CD14-positive monocyte (primary cell): Measurements from ENCODE around the gene ADAMTS15. TPM values are rescaled to one million over a fixed set of nuclear protein-coding genes. Genes with fewer than 3 reads are reported as not detected.
A peak's percentile ranks its signal among the peaks of the same experiment; 100 is the strongest.

Experiments used
- DNase-seq, 3 donors: peaks; one replicate each; pipeline ENCODE4 v3.0.0-alpha.2; 2011 to 2022
- H2AFZ ChIP-seq: 2 replicates; pipeline ENCODE4 v1.6.0; 2012; ENCODE audit warnings: mild to moderate bottlenecking, low read depth, low read length, inconsistent platforms; ENCODE audit not compliant: insufficient read depth, poor library complexity, severe bottlenecking
- H3K27ac ChIP-seq, 2 donors: 1 replicate in 1 of 2; 2 replicates in 1 of 2; pipeline ENCODE4 v1.5.1; 2012 to 2013; ENCODE audit warnings: low read length in 2 of 2, control low read depth in 1 of 2, inconsistent platforms in 1 of 2, low read depth in 1 of 2, mild to moderate bottlenecking in 1 of 2
- H3K27me3 ChIP-seq, 2 donors: one replicate each; pipeline versions ENCODE4 v1.6.0 to v1.6.1; 2011 to 2013; ENCODE audit warnings: low read length in 2 of 2; ENCODE audit not compliant: control insufficient read depth in 2 of 2, insufficient read depth in 2 of 2
- H3K36me3 ChIP-seq, 2 donors: replicated peaks in 1 of 2; 1 replicate in 1 of 2; 2 replicates in 1 of 2; pipeline versions ENCODE4 v1.5.1 to v1.6.1; 2012 to 2013; ENCODE audit warnings: low read length in 2 of 2, control low read depth in 1 of 2, inconsistent platforms in 1 of 2, mild to moderate bottlenecking in 1 of 2; ENCODE audit not compliant: insufficient read depth in 2 of 2, control insufficient read depth in 1 of 2
- H3K4me1 ChIP-seq, 2 donors: 1 replicate in 1 of 2; 2 replicates in 1 of 2; pipeline versions ENCODE4 v1.5.1 to v1.6.1; 2012 to 2013; ENCODE audit warnings: low read length in 2 of 2, control low read depth in 1 of 2, inconsistent platforms in 1 of 2, mild to moderate bottlenecking in 1 of 2, moderate library complexity in 1 of 2; ENCODE audit not compliant: insufficient read depth in 2 of 2, control insufficient read depth in 1 of 2
- H3K4me2 ChIP-seq: replicated peaks from 2 replicates; pipeline ENCODE3; 2012; ENCODE audit warnings: low read length, moderate library complexity, mild to moderate bottlenecking; ENCODE audit not compliant: poor library complexity, severe bottlenecking; ENCODE audit errors: extremely low read depth
- H3K4me3 ChIP-seq, 3 experiments: fragments of 200-600 bp in 1 of 3; sonication (generic) in 1 of 3; replicated peaks in 1 of 3; 1 replicate in 2 of 3; 2 replicates in 1 of 3; pipeline ENCODE4 v1.5.1; 2011 to 2013; ENCODE audit warnings: low read length in 3 of 3, mild to moderate bottlenecking in 3 of 3, control low read depth in 2 of 3, low read depth in 2 of 3, inconsistent platforms in 1 of 3, moderate library complexity in 1 of 3
- H3K79me2 ChIP-seq: 2 replicates; pipeline ENCODE4 v1.6.0; 2012; ENCODE audit warnings: mild to moderate bottlenecking, control low read depth, inconsistent platforms, low read length, moderate library complexity; ENCODE audit not compliant: insufficient read depth
- H3K9ac ChIP-seq: 2 replicates; pipeline ENCODE4 v1.6.0; 2017; ENCODE audit warnings: low read length, mild to moderate bottlenecking; ENCODE audit not compliant: insufficient read depth, poor library complexity, severe bottlenecking
- H3K9me3 ChIP-seq, 2 donors: replicated peaks in 1 of 2; 1 replicate in 1 of 2; 2 replicates in 1 of 2; pipeline versions ENCODE4 v1.5.1 to v1.6.1; 2012 to 2013; ENCODE audit warnings: low read length in 2 of 2, control low read depth in 1 of 2; ENCODE audit not compliant: control insufficient read depth in 1 of 2, insufficient read depth in 1 of 2
- H4K20me1 ChIP-seq: 2 replicates; pipeline ENCODE4 v1.6.0; 2012; ENCODE audit warnings: mild to moderate bottlenecking, low read length, control low read depth, moderate library complexity; ENCODE audit not compliant: insufficient read depth
- H3K27ac Mint-ChIP-seq, 7 donors: one replicate each; pipeline ENCODE4 v1.8.0; 2020; ENCODE audit warnings: mild to moderate bottlenecking in 7 of 7, mixed read lengths in 7 of 7, moderate library complexity in 6 of 7, inconsistent platforms in 2 of 7
- H3K27me3 Mint-ChIP-seq, 3 donors: one replicate each; pipeline ENCODE4 v1.8.0; 2021 to 2022; ENCODE audit warnings: low read depth in 3 of 3, mild to moderate bottlenecking in 3 of 3, mixed read lengths in 3 of 3, moderate library complexity in 3 of 3, inconsistent platforms in 1 of 3
- H3K36me3 Mint-ChIP-seq, 2 donors: one replicate each; pipeline ENCODE4 v1.8.0; 2020; ENCODE audit warnings: mixed read lengths in 2 of 2, inconsistent platforms in 1 of 2, mild to moderate bottlenecking in 1 of 2
- H3K4me1 Mint-ChIP-seq: one replicate; pipeline ENCODE4 v1.8.0; 2020; ENCODE audit warnings: mild to moderate bottlenecking, mixed read lengths
- H3K4me3 Mint-ChIP-seq, 2 donors: one replicate each; pipeline ENCODE4 v1.8.0; 2020; ENCODE audit warnings: mild to moderate bottlenecking in 2 of 2, mixed read lengths in 2 of 2, moderate library complexity in 1 of 2
- H3K9me3 Mint-ChIP-seq, 7 donors: one replicate each; pipeline ENCODE4 v1.8.0; 2020 to 2022; ENCODE audit warnings: mixed read lengths in 7 of 7, mild to moderate bottlenecking in 6 of 7, moderate library complexity in 6 of 7, inconsistent platforms in 2 of 7
- CTCF ChIP-seq: fragments of 200-600 bp; IDR thresholded peaks from one replicate; pipeline ENCODE4 v1.8.0; 2022; ENCODE audit warnings: antibody characterized with exemption, mild to moderate bottlenecking
- WGBS: methylation state at CpG from one replicate; pipeline ENCODE4 v1.1.5; 2013; ENCODE audit warnings: missing lambda C conversion rate; ENCODE audit not compliant: insufficient coverage; 5-methylcytosine and 5-hydroxymethylcytosine counted together
- intact Hi-C, 2 donors: fragments of 100-400 bp; cut with micrococcal nuclease; formaldehyde crosslinking; loops; one replicate each; pipeline versions ENCODE4 v1.15.0 to v1.15.1; 2023
- polyA plus RNA-seq, 3 donors: library from polyadenylated mRNA; depleted of rRNA in 1 of 3; unstranded in 2 of 3; stranded (reverse) in 1 of 3; fragments of 300-500 nt in 2 of 3; fragments of >200 nt in 1 of 3; fragmentation: Illumina TruSeq in 2 of 3; gene quantifications; 1 replicate in 2 of 3; 2 replicates in 1 of 3; pipeline ENCODE4 v1.2.3, GENCODE V29; 2012 to 2021

The ADAMTS15 gene
- polyA plus RNA-seq, 3 donors = not detected

GRCh38 chr11:130431801-130432200 lies 16.6 kb upstream of the ADAMTS15 start:
- Mint-ChIP-seq H3K27me3 (peaks cover 37 to 51% (median 40%) of the 10 kb centered on the region in 3 donors), H3K9me3 (peaks cover 0 to 16% (median 7%) of the 10 kb centered on the region in 7 donors), H3K4me3 (no peak overlapping the region), H3K36me3 (peaks cover 0 to 5% of the 10 kb centered on the region in 2 donors), H3K27ac (no peak overlapping the region), H3K4me1 (peaks cover 5% of the 10 kb centered on the region)
- Histone ChIP-seq H3K79me2 (no peaks in the 10 kb centered on the region), H3K36me3 (no peaks in the 10 kb centered on the region), H2AFZ (no peak overlapping the region), H3K27me3 (peaks cover 33 to 39% of the 10 kb centered on the region in 2 donors), H3K27ac (no peak overlapping the region), H3K4me1 (peaks cover 0 to 5% of the 10 kb centered on the region in 2 donors), H3K9me3 (peaks cover 0 to 17% of the 10 kb centered on the region in 2 donors), H3K4me2 (no peak overlapping the region), H3K9ac (no peak overlapping the region), H4K20me1 (no peaks in the 10 kb centered on the region), H3K4me3 (no peak overlapping the region)
- DNase-seq = no peak
- peak; percentile 1 for TF ChIP-seq CTCF
- 90% methylated on average over 2 of the region's 3 CpGs for WGBS
- intact Hi-C loops = no loop called here

- H3K27me3 Mint-ChIP-seq = peaks cover 31 to 40% (median 32%) of the 10 kb centered on the region in 3 donors
- H3K9me3 Mint-ChIP-seq = peaks cover 0 to 10% (median 3%) of the 10 kb centered on the region in 7 donors
- H3K27ac Mint-ChIP-seq = no peak overlapping the region
- H3K27ac ChIP-seq = no peak overlapping the region
- no peaks in the 10 kb centered on the region for H3K36me3 ChIP-seq
- no peaks in the 10 kb centered on the region for H3K79me2 ChIP-seq
- H3K9me3 ChIP-seq = peaks cover 0 to 13% of the 10 kb centered on the region in 2 donors
- no peaks in the 10 kb centered on the region for H4K20me1 ChIP-seq
- H3K4me1 Mint-ChIP-seq = peaks cover 7% of the 10 kb centered on the region
- peaks cover 24 to 30% of the 10 kb centered on the region in 2 donors for H3K27me3 ChIP-seq
- H3K4me3 ChIP-seq = no peak overlapping the region
- H2AFZ ChIP-seq = no peak overlapping the region
- H3K4me2 ChIP-seq = no peak overlapping the region
- no peak overlapping the region for H3K4me3 Mint-ChIP-seq
- H3K9ac ChIP-seq = no peak overlapping the region
- intact Hi-C loops = no loop called here
- H3K36me3 Mint-ChIP-seq = peaks cover 0 to 3% of the 10 kb centered on the region in 2 donors
- DNase-seq = no peak
- TF ChIP-seq CTCF = no peak
- 100% methylated on average over 1 of the region's 4 CpGs for WGBS
- H3K4me1 ChIP-seq = no peaks in the 10 kb centered on the region
Measured at GRCh38 chr11:130433357-130433756, 15.1 kb upstream of the ADAMTS15 start.
